ACC112 (cell line): Measurements from ENCODE around the gene PVRIG.
"Not testable (repeated sequence)": the region's sequence is repeated elsewhere in the genome, so short reads cannot be mapped to it uniquely, and the experiment has no call there.

ENCODE experiments used
- H2AFZ ChIP-seq: fragments of 200-600 bp; sonication (generic); one replicate; pipeline ENCODE4 v1.6.0; 2017; ENCODE audit warnings: antibody characterized with exemption, low read length; ENCODE audit not compliant: unreplicated experiment
- H3K27ac ChIP-seq: fragments of 200-600 bp; sonication (generic); 2 replicates; pipeline ENCODE4 v1.5.1; 2014; ENCODE audit warnings: low read depth, mild to moderate bottlenecking, antibody characterized with exemption, low read length, moderate library complexity
- H3K27me3 ChIP-seq: fragments of 200-600 bp; sonication (generic); 2 replicates; pipeline ENCODE4 v1.6.1; 2014; ENCODE audit warnings: mild to moderate bottlenecking, antibody characterized with exemption, low read length, moderate library complexity, mixed read lengths; ENCODE audit not compliant: insufficient read depth
- H3K36me3 ChIP-seq: fragments of 200-600 bp; sonication (generic); 2 replicates; pipeline ENCODE4 v1.6.1; 2016; ENCODE audit warnings: mild to moderate bottlenecking, antibody characterized with exemption, low read length, moderate library complexity, mixed read lengths; ENCODE audit not compliant: insufficient read depth
- H3K4me1 ChIP-seq: fragments of 200-600 bp; sonication (generic); one replicate; pipeline ENCODE4 v1.6.1; 2016; ENCODE audit warnings: low read length, mixed read lengths; ENCODE audit not compliant: insufficient read depth, unreplicated experiment, control insufficient read depth
- H3K4me3 ChIP-seq: fragments of 200-600 bp; sonication (generic); 2 replicates; pipeline ENCODE4 v1.5.1; 2014; ENCODE audit warnings: mild to moderate bottlenecking, low read depth, low read length
- H3K79me2 ChIP-seq: fragments of 200-600 bp; sonication (generic); one replicate; pipeline ENCODE4 v1.6.0; 2016; ENCODE audit warnings: low read length; ENCODE audit not compliant: control insufficient read depth, unreplicated experiment, insufficient read depth

The PVRIG gene

DNA sequence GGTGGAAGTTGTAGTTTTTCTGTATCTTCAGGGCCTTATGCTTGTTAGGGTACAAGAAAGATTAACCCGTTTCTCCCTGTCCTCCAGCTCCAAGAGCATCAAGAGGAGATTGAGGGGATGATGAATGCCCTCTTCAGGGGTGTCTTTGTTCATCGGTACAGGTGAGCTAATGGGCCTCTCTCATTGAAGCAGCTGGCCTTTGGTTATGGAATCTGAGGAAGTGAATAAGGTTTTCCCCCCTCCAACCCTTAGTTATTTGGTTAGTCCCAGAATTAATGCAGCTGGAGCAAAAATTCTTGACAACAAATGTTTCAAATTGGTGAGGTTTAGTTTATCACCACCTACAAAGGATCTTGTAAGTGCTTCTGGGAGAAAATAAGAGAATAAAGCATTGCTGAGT lies 24.5 kb upstream of the PVRIG start:
- Histone ChIP-seq H3K27ac (no peak overlapping the region), H3K4me1 (peaks cover 6% of the 10 kb centered on the region), H3K4me3 (no peak overlapping the region), H3K79me2 (no peaks in the 10 kb centered on the region), H3K36me3 (no peaks in the 10 kb centered on the region), H2AFZ (no peak overlapping the region), H3K27me3 (no peaks in the 10 kb centered on the region)

DNA sequence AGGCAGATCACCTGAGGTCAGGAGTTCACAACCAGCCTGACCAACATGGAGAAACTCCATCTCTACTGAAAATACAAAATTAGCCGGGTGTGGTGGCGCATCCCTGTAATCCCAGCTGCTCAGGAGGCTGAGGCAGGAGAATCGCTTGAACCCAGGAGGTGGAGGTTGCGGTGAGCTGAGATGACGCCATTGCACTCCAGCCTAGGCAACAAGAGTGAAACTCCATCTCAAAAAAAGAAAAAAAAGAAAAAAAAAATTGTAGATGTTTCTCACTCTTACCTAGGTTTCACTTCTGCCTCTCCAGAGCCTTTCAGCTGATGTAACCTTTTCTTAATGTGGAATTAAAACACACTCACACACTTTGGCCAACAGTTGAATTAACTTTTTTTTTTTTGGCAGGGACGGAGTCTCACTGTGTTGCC lies 23.8 kb upstream of the PVRIG start:
- not testable (repeated sequence) for H3K27ac ChIP-seq, H3K36me3 ChIP-seq, H3K4me3 ChIP-seq, H2AFZ ChIP-seq, H3K27me3 ChIP-seq, H3K79me2 ChIP-seq, H3K4me1 ChIP-seq

DNA sequence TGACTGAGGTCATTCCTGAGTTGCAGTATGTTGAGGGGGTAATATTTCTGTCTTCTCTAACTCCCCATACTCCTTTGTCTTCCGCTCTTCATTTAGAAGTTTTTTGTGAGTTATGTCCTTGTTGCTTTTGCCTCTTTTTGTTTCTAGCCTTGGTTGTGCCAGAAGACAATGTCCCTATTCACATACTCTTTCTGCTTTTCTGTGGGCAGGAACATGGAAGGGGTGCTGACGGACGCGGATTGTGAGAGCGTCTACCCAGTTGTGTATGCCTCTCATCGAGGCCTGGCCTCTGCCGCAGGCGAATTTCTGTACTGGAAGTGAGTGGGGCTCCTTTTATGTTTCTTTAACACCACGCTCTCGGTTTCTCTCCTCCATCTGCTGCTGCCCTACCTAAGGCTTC lies 21.5 kb upstream of the PVRIG start:
- Histone ChIP-seq H3K4me3 (no peak overlapping the region), H3K27me3 (peaks cover 8% of the 10 kb centered on the region), H3K36me3 (no peaks in the 10 kb centered on the region), H3K79me2 (no peaks in the 10 kb centered on the region), H2AFZ (no peak overlapping the region), H3K27ac (no peak overlapping the region), H3K4me1 (no peaks in the 10 kb centered on the region)

DNA sequence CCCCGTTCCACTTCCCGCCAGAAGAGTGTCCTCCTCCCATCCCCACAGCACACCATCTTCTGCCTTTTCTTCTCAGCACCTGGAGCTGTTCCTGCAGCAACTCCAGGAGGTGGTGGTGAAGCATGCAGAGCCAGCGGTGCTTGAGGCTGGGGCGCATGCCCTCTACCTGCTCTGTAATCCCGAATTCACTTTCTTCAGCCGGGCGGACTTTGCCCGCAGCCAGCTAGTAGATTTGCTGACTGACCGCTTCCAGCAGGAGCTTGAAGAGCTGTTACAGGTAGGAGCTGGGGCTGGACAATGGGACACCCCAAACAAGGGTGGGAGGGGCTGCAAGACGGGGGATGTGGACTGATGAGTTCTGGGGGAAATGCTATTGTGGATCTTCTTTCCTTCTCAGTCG lies 19.1 kb upstream of the PVRIG start:
- Histone ChIP-seq H3K4me3 (no peak overlapping the region), H3K4me1 (no peaks in the 10 kb centered on the region), H3K79me2 (no peaks in the 10 kb centered on the region)

GRCh38 chr7:100204454-100204853 lies 15.3 kb upstream of the PVRIG start:
- H3K4me3 ChIP-seq, result no peak overlapping the region
- H2AFZ ChIP-seq, result no peak overlapping the region
- no peaks in the 10 kb centered on the region for H3K36me3 ChIP-seq
- no peaks in the 10 kb centered on the region for H3K4me1 ChIP-seq
- peaks cover 8% of the 10 kb centered on the region for H3K27me3 ChIP-seq
- no peaks in the 10 kb centered on the region for H3K79me2 ChIP-seq
- H3K27ac ChIP-seq, result no peak overlapping the region

More for the DNA sequence above, 19.1 kb upstream of the PVRIG start:
- Histone ChIP-seq H3K27me3 (peaks cover 8% of the 10 kb centered on the region), H3K36me3 (no peaks in the 10 kb centered on the region), H3K27ac (no peak overlapping the region), H2AFZ (no peak overlapping the region)

GRCh38 chr7:100208911-100209408 lies 10.8 kb upstream of the PVRIG start:
- Histone ChIP-seq H3K27me3 (no peaks in the 10 kb centered on the region), H3K4me1 (no peaks in the 10 kb centered on the region), H3K36me3 (no peaks in the 10 kb centered on the region), H2AFZ (no peak overlapping the region), H3K27ac (no peak overlapping the region), H3K79me2 (no peaks in the 10 kb centered on the region), H3K4me3 (no peak overlapping the region)

DNA sequence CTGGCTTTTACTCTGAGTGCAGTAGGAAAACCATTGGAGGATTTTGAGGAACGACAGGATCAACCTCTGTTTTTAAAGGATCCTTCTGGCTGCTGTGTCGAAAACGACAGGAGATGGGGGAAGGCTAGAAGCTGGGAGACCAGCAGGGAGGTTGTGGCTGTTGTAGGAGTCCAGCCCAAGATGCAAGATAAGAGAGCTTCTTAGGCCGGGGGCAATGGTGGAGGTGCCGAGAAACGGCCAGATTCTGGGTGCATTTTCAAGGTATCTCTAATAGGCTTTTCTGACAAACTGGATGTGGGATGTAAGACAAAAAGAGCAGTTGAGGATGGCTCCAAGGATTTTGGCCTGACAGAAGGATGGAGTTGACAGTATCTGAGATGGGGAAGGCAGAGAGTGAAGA lies 10.3 kb upstream of the PVRIG start:
- Histone ChIP-seq H3K79me2 (no peaks in the 10 kb centered on the region), H3K4me1 (no peaks in the 10 kb centered on the region), H3K36me3 (no peaks in the 10 kb centered on the region), H3K4me3 (no peak overlapping the region), H3K27me3 (no peaks in the 10 kb centered on the region), H2AFZ (no peak overlapping the region), H3K27ac (no peak overlapping the region)

DNA sequence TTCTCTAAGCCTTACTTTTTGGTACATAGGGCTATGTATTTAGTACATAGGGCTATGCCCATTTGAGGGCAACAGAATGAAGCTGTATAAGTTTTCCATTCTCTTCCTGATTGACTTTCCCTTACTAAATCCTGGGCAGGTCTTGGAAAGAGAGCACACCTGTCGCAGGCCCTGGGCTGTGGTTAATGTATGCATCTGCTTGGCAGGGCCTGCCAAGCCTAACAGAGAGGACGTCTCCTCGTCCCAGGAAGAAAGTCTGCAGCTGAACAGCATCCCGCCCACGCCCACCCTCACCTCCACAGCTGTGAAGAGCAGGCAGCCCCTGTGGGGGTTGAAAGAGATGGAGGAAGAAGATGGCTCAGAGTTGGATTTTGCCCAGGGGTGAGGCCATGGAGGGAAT lies 8.9 kb upstream of the PVRIG start:
- H3K27ac ChIP-seq, result no peak overlapping the region

GRCh38 chr7:100211342-100211780 lies 8.4 kb upstream of the PVRIG start:
- no peaks in the 10 kb centered on the region for H3K79me2 ChIP-seq
- H3K4me1 ChIP-seq, result no peaks in the 10 kb centered on the region
- no peak overlapping the region for H2AFZ ChIP-seq
- H3K27me3 ChIP-seq, result no peaks in the 10 kb centered on the region
- H3K4me3 ChIP-seq, result no peak overlapping the region
- no peaks in the 10 kb centered on the region for H3K36me3 ChIP-seq
- H3K27ac ChIP-seq, result no peak overlapping the region

More for the DNA sequence above, 8.9 kb upstream of the PVRIG start:
- H2AFZ ChIP-seq, result no peak overlapping the region
- no peak overlapping the region for H3K4me3 ChIP-seq
- H3K36me3 ChIP-seq, result no peaks in the 10 kb centered on the region
- H3K27me3 ChIP-seq, result no peaks in the 10 kb centered on the region
- H3K4me1 ChIP-seq, result no peaks in the 10 kb centered on the region
- H3K79me2 ChIP-seq, result no peaks in the 10 kb centered on the region

GRCh38 chr7:100212631-100213286 lies 7.0 kb upstream of the PVRIG start:
- Histone ChIP-seq H3K27ac (no peak overlapping the region), H3K4me3 (no peak overlapping the region), H3K27me3 (no peaks in the 10 kb centered on the region), H2AFZ (no peak overlapping the region), H3K36me3 (no peaks in the 10 kb centered on the region), H3K79me2 (no peaks in the 10 kb centered on the region), H3K4me1 (no peaks in the 10 kb centered on the region)

DNA sequence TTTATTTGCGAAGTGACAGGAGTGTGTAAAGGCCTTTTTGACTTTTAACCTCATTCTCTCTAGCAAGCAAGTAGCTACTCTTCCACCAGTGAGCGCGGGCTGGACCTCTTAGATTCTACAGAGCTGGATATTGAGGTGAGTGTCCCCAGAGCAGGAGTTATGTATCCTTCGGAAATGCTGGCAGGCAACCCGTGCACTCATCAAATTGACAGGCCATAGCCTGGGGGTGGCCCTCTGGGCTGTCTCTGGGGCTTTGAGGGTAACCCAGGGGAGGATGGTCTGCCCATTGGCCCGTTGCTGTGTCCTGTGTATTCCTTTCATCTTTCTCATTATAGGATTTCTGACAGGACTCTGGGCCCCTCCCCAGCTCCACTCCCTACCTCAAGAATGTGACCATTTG lies 6.1 kb upstream of the PVRIG start:
- no peak overlapping the region for H3K4me3 ChIP-seq
- H3K27me3 ChIP-seq, result no peaks in the 10 kb centered on the region
- no peaks in the 10 kb centered on the region for H3K36me3 ChIP-seq
- no peak overlapping the region for H3K27ac ChIP-seq
- H2AFZ ChIP-seq, result no peak overlapping the region
- no peaks in the 10 kb centered on the region for H3K4me1 ChIP-seq
- H3K79me2 ChIP-seq, result no peaks in the 10 kb centered on the region
